ENCODE results near the gene LAMA1. TPM values are rescaled to one million over a fixed set of nuclear protein-coding genes. Genes with fewer than 3 reads are reported as not detected.

LAMA1 gene, protein sequence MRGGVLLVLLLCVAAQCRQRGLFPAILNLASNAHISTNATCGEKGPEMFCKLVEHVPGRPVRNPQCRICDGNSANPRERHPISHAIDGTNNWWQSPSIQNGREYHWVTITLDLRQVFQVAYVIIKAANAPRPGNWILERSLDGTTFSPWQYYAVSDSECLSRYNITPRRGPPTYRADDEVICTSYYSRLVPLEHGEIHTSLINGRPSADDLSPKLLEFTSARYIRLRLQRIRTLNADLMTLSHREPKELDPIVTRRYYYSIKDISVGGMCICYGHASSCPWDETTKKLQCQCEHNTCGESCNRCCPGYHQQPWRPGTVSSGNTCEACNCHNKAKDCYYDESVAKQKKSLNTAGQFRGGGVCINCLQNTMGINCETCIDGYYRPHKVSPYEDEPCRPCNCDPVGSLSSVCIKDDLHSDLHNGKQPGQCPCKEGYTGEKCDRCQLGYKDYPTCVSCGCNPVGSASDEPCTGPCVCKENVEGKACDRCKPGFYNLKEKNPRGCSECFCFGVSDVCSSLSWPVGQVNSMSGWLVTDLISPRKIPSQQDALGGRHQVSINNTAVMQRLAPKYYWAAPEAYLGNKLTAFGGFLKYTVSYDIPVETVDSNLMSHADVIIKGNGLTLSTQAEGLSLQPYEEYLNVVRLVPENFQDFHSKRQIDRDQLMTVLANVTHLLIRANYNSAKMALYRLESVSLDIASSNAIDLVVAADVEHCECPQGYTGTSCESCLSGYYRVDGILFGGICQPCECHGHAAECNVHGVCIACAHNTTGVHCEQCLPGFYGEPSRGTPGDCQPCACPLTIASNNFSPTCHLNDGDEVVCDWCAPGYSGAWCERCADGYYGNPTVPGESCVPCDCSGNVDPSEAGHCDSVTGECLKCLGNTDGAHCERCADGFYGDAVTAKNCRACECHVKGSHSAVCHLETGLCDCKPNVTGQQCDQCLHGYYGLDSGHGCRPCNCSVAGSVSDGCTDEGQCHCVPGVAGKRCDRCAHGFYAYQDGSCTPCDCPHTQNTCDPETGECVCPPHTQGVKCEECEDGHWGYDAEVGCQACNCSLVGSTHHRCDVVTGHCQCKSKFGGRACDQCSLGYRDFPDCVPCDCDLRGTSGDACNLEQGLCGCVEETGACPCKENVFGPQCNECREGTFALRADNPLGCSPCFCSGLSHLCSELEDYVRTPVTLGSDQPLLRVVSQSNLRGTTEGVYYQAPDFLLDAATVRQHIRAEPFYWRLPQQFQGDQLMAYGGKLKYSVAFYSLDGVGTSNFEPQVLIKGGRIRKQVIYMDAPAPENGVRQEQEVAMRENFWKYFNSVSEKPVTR (N-terminal part only)
- under 1 TPM in 3 of 5 donors, not detected in 2; 0.09 to 0.43 (median 0.09) TPM for total RNA-seq
- total RNA-seq (2013): not detected
- total RNA-seq: 0 to 0.18 (median 0) reads per million in 29 experiments

DNA sequence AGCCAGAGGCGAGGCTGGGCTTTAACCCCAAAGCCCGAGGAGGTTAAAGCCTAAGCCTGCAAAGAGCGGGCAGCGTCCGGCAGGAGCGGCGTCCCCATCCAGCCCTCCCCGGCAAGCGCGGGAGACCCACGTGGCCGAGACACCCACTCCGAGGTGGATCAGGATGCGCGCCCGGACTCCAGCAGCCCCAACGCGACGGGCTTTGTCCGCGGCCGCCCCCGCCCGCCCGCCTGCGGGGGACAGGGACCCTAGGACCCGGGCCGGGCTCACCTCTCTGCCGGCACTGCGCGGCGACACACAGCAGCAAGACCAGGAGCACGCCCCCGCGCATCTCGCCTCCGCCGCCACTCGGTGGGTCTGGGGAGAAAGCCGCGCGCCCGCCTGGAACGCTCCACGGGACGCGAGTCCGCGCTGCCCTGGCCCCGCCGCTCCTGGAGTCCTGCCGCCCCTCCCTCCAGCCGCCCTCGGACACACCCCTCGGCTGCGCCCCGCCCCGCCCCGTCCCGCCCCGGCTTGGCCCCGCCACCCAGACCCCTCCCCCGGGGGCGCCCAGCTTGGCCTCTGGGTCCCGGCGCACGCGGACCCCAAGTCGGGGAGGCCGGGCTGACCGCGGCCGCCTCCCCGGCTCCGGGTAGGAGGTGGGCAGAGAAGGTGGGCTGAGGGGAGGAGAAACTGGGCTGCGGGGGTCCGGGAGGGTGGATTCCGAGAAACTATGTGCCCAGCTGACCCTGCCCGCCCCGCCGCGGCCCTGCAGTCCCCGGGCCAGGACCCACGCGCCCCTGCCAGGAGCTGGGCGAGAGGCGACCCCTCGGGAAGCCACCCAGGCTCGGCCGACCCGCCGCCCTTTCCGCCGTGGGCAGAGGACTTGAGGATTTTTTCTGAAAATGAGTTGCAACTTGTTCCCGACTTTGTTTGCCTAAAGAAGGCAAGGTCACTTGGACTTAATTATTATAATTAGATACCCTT, at the start of gene LAMA1:
LAMA1 (minus strand) TSS at position 408 of the 966 bp plus-strand sequence; CDS start at position 331, 77 bp downstream.
- H3K27ac Mint-ChIP-seq: no peak within 1 kb of the TSS
- Histone ChIP-seq H3K36me3 (ENCODE audit: control insufficient read depth in 2 of 2, extremely low read depth in 1 of 2, insufficient read depth in 1 of 2, low read length in 1 of 2) (no peaks in the 10 kb centered on the region), H3K4me3 (ENCODE audit: control insufficient read depth in 1 of 2, extremely low read depth in 1 of 2, low read length in 1 of 2) (peak within 1 kb of the TSS in 1 of 2 donors; percentile 69), H3K27me3 (replicated peaks in 1 of 2; ENCODE audit: control insufficient read depth in 2 of 2, extremely low read depth in 1 of 2, insufficient read depth in 2 of 2, low read length in 1 of 2) (peaks cover 12 to 27% of the 10 kb centered on the region in 2 experiments), H3K27ac (ENCODE audit: low read length) (no peak within 1 kb of the TSS), H3K4me1 (ENCODE audit: control insufficient read depth in 1 of 2, extremely low read depth in 1 of 2, insufficient read depth in 2 of 2, low read length in 2 of 2) (peaks cover 0 to 5% of the 10 kb centered on the region in 2 experiments), H3K9me3 (no peaks in the 10 kb centered on the region)
- ChIA-PET CTCF (no interaction called here), POLR2A (no interaction called here)
- WGBS (ENCODE audit: insufficient coverage): 9% methylated on average over 63 of the region's 95 CpGs
- peak within 1 kb of the TSS in 1 of 3 donors; percentile 26 for H3K4me3 Mint-ChIP-seq
- peaks cover 39 to 43% of the 10 kb centered on the region in 2 donors for H3K27me3 Mint-ChIP-seq
- peak in 1 of 4 experiments; percentile 17 for ATAC-seq (replicated peaks in 1 of 4)
- DNase-seq: no peak
- peaks cover 8 to 9% (median 9%) of the 10 kb centered on the region in 3 donors for H3K4me1 Mint-ChIP-seq
- no peaks in the 10 kb centered on the region for H3K36me3 Mint-ChIP-seq
- peaks cover 4 to 9% (median 5%) of the 10 kb centered on the region in 3 donors for H3K9me3 Mint-ChIP-seq

DNA sequence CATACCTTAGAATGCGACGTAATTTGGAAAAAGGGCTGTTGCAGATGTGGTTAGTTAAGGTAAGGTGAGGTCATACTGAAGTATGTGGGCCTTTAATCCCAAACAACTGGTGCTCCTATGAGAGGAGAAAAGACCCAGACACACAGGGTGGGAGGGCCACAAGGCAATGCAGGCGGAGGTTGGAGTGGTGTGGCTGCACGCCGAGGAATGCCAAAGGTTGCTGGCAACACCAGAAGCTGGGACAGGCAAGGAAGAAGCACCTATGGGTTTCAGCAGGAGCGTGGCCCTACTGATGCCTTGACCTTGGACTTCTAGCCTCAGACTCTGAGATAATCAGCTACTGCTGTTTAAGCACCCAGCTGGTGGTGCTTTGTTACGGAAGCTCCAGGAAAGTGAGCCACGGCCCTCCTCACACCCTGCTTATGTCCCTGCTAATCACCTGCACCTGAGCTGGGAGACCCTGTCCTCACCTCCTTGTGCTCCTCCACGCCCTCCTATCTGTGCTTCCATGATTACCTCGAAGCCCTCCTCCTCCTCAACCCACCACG, 48.3 kb upstream of the LAMA1 start:
- Mint-ChIP-seq H3K27me3 (peaks cover 0 to 4% of the 10 kb centered on the region in 2 donors), H3K36me3 (no peaks in the 10 kb centered on the region), H3K4me3 (no peak overlapping the region), H3K27ac (no peak overlapping the region), H3K4me1 (no peaks in the 10 kb centered on the region), H3K9me3 (no peaks in the 10 kb centered on the region)
- Histone ChIP-seq H3K9me3 (no peaks in the 10 kb centered on the region), H3K27ac (ENCODE audit: low read length) (no peak overlapping the region), H3K27me3 (replicated peaks in 1 of 2; ENCODE audit: control insufficient read depth in 2 of 2, extremely low read depth in 1 of 2, insufficient read depth in 2 of 2, low read length in 1 of 2) (peaks cover 0 to 4% of the 10 kb centered on the region in 2 experiments), H3K36me3 (ENCODE audit: control insufficient read depth in 2 of 2, extremely low read depth in 1 of 2, insufficient read depth in 1 of 2, low read length in 1 of 2) (no peaks in the 10 kb centered on the region), H3K4me3 (ENCODE audit: control insufficient read depth in 1 of 2, extremely low read depth in 1 of 2, low read length in 1 of 2) (no peak overlapping the region), H3K4me1 (ENCODE audit: control insufficient read depth in 1 of 2, extremely low read depth in 1 of 2, insufficient read depth in 2 of 2, low read length in 2 of 2) (no peaks in the 10 kb centered on the region)
- ChIA-PET POLR2A (no interaction called here), CTCF (no interaction called here)
- DNase-seq (no peak), ATAC-seq (replicated peaks in 1 of 4) (no peak)
- WGBS (ENCODE audit: insufficient coverage): 72% methylated on average over 9 of the region's 11 CpGs

DNA sequence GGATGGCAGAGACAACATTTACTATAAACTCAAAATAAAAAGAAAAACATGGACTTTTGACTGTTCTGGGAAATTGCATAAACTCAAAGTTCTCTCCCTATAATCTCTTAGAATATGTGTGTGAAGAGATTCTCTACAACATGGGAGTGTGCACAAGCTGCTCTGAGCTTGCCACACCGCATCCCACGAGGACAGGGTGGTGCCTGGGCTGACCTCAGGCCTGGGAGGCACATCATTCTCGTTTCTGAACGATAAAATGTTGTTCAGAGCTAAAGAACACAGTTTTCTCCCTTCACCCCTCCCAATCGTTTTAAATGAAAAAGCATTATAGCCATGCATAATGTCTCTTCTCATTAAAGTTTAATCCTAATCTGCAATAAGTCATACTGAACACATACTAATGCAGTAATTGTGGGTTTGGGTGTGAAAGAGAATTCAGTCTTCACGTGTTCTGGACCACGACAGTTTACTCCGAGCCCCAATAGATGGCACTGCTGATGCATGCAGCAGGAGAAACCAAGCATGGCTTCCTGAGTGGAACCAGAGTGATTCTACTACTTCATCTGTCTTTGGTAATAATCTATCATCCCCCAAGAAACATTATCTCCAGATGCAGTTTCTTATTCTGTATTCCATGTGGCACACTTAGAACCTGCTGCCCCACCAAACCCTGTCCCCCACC, 46.9 kb upstream of the LAMA1 start:
- WGBS (ENCODE audit: insufficient coverage): 70% methylated on average over 2 of the region's 8 CpGs
- DNase-seq (no peak), ATAC-seq (replicated peaks in 1 of 4) (no peak)
- no peak overlapping the region for H3K27ac ChIP-seq (ENCODE audit: low read length)
- CTCF ChIA-PET: no interaction called here
- Mint-ChIP-seq H3K4me1 (no peaks in the 10 kb centered on the region), H3K9me3 (no peaks in the 10 kb centered on the region), H3K27ac (no peak overlapping the region), H3K27me3 (peaks cover 0 to 4% of the 10 kb centered on the region in 2 donors), H3K36me3 (no peaks in the 10 kb centered on the region), H3K4me3 (no peak overlapping the region)
- H3K36me3 ChIP-seq (ENCODE audit: control insufficient read depth in 2 of 2, extremely low read depth in 1 of 2, insufficient read depth in 1 of 2, low read length in 1 of 2): no peaks in the 10 kb centered on the region
- H3K9me3 ChIP-seq: no peaks in the 10 kb centered on the region
- H3K4me3 ChIP-seq (ENCODE audit: control insufficient read depth in 1 of 2, extremely low read depth in 1 of 2, low read length in 1 of 2): no peak overlapping the region
- POLR2A ChIA-PET: no interaction called here
- H3K4me1 ChIP-seq (ENCODE audit: control insufficient read depth in 1 of 2, extremely low read depth in 1 of 2, insufficient read depth in 2 of 2, low read length in 2 of 2): no peaks in the 10 kb centered on the region
- peaks cover 0 to 4% of the 10 kb centered on the region in 2 experiments for H3K27me3 ChIP-seq (replicated peaks in 1 of 2; ENCODE audit: control insufficient read depth in 2 of 2, extremely low read depth in 1 of 2, insufficient read depth in 2 of 2, low read length in 1 of 2)

DNA sequence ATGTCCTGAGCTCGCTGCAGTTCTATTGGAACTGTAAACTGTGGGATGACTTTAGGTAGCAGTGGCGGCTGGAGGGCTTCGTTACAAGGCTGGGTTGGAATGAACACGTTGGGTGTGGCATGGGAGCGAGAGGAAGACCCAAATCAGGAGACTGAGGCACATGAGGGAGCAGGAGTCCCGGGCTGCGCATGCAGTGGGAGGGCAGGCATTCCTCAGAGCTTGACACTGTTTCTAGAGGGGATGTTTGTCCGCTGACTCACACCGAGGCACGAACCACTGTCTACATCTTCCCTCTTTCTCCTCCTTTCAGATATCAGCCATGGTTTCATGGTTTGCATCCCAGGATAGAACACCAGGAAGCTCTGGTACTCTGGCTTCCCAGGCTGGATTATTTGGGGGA, 40.6 kb upstream of the LAMA1 start:
- Histone ChIP-seq H3K27me3 (replicated peaks in 1 of 2; ENCODE audit: control insufficient read depth in 2 of 2, extremely low read depth in 1 of 2, insufficient read depth in 2 of 2, low read length in 1 of 2) (no peaks in the 10 kb centered on the region), H3K36me3 (ENCODE audit: control insufficient read depth in 2 of 2, extremely low read depth in 1 of 2, insufficient read depth in 1 of 2, low read length in 1 of 2) (no peaks in the 10 kb centered on the region), H3K4me3 (ENCODE audit: control insufficient read depth in 1 of 2, extremely low read depth in 1 of 2, low read length in 1 of 2) (no peak overlapping the region), H3K27ac (ENCODE audit: low read length) (no peak overlapping the region), H3K9me3 (no peaks in the 10 kb centered on the region), H3K4me1 (ENCODE audit: control insufficient read depth in 1 of 2, extremely low read depth in 1 of 2, insufficient read depth in 2 of 2, low read length in 2 of 2) (peaks cover 0 to 15% of the 10 kb centered on the region in 2 experiments)
- ChIA-PET POLR2A (no interaction called here), CTCF (no interaction called here)
- Mint-ChIP-seq H3K4me3 (no peak overlapping the region), H3K4me1 (peaks cover 0 to 4% (median 4%) of the 10 kb centered on the region in 3 donors), H3K27me3 (no peaks in the 10 kb centered on the region), H3K9me3 (peaks cover 0 to 5% (median 3%) of the 10 kb centered on the region in 3 donors), H3K27ac (no peak overlapping the region), H3K36me3 (no peaks in the 10 kb centered on the region)
- WGBS (ENCODE audit: insufficient coverage): 75% methylated on average over 3 of the region's 10 CpGs
- ATAC-seq (replicated peaks in 1 of 4) (no peak), DNase-seq (no peak)

DNA sequence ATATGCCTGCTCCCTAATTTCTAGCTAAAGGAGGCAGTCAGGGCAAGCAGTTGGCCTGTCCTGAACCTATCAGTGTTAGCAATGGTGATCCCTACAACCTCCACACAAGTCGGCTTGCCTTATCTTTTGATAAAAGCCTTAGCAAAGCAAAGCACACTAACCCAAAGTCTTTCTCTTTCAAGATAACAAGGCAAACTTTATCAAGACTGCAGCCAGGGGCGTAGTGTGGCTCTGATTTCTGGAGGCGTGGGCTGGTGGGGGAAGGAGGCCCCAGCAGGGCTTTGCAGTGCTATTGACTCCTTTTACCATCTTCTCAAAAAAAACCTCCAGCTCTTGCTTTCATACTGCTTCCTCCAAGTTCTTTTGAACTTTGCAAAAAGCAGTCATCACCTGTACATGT, 40.2 kb upstream of the LAMA1 start:
- no peak for ATAC-seq (replicated peaks in 1 of 4)
- Histone ChIP-seq H3K36me3 (ENCODE audit: control insufficient read depth in 2 of 2, extremely low read depth in 1 of 2, insufficient read depth in 1 of 2, low read length in 1 of 2) (no peaks in the 10 kb centered on the region), H3K27ac (ENCODE audit: low read length) (no peak overlapping the region), H3K27me3 (replicated peaks in 1 of 2; ENCODE audit: control insufficient read depth in 2 of 2, extremely low read depth in 1 of 2, insufficient read depth in 2 of 2, low read length in 1 of 2) (no peaks in the 10 kb centered on the region), H3K4me3 (ENCODE audit: control insufficient read depth in 1 of 2, extremely low read depth in 1 of 2, low read length in 1 of 2) (no peak overlapping the region), H3K4me1 (ENCODE audit: control insufficient read depth in 1 of 2, extremely low read depth in 1 of 2, insufficient read depth in 2 of 2, low read length in 2 of 2) (peaks cover 0 to 15% of the 10 kb centered on the region in 2 experiments), H3K9me3 (no peaks in the 10 kb centered on the region)
- ChIA-PET CTCF (no interaction called here), POLR2A (no interaction called here)
- H3K4me3 Mint-ChIP-seq: no peak overlapping the region
- no peak for DNase-seq
- peaks cover 0 to 4% (median 4%) of the 10 kb centered on the region in 3 donors for H3K4me1 Mint-ChIP-seq
- no peak overlapping the region for H3K27ac Mint-ChIP-seq
- H3K9me3 Mint-ChIP-seq: peaks cover 0 to 5% (median 3%) of the 10 kb centered on the region in 3 donors
- no CpG with 5 or more reads among the region's 3 CpGs for WGBS (ENCODE audit: insufficient coverage)
- no peaks in the 10 kb centered on the region for H3K36me3 Mint-ChIP-seq
- H3K27me3 Mint-ChIP-seq: no peaks in the 10 kb centered on the region
